Activated naive CD8-positive, alpha-beta T cell (primary cell): ENCODE data around the gene C5orf52.
"Not testable (repeated sequence)": the region's sequence is repeated elsewhere in the genome, so short reads cannot be mapped to it uniquely, and the experiment has no call there.

Experiments used
- H3K27ac Mint-ChIP-seq: one replicate; pipeline ENCODE4 v1.8.0; 2021; ENCODE audit warnings: mixed read lengths
- H3K27me3 Mint-ChIP-seq: one replicate; pipeline ENCODE4 v1.8.0; 2021; ENCODE audit warnings: mixed read lengths
- H3K36me3 Mint-ChIP-seq: one replicate; pipeline ENCODE4 v1.8.0; 2021; ENCODE audit warnings: mixed read lengths
- H3K4me1 Mint-ChIP-seq: one replicate; pipeline ENCODE4 v1.8.0; 2021; ENCODE audit warnings: low read depth, mixed read lengths
- H3K4me3 Mint-ChIP-seq: one replicate; pipeline ENCODE4 v1.8.0; 2021; ENCODE audit warnings: mild to moderate bottlenecking, mixed read lengths
- H3K9me3 Mint-ChIP-seq: one replicate; pipeline ENCODE4 v1.8.0; 2021; ENCODE audit warnings: low read depth, mixed read lengths

The C5orf52 gene

GRCh38 chr5:157727858-157728257 lies 56.5 kb downstream of the C5orf52 start:
- H3K27me3 Mint-ChIP-seq, H3K9me3 Mint-ChIP-seq, H3K4me3 Mint-ChIP-seq, H3K27ac Mint-ChIP-seq: not testable (repeated sequence)
- H3K36me3 Mint-ChIP-seq = peaks cover 14% of the 10 kb centered on the region
- H3K4me1 Mint-ChIP-seq = peaks cover 29% of the 10 kb centered on the region
